ENCODE measurements around the gene GPC3.

DNA sequence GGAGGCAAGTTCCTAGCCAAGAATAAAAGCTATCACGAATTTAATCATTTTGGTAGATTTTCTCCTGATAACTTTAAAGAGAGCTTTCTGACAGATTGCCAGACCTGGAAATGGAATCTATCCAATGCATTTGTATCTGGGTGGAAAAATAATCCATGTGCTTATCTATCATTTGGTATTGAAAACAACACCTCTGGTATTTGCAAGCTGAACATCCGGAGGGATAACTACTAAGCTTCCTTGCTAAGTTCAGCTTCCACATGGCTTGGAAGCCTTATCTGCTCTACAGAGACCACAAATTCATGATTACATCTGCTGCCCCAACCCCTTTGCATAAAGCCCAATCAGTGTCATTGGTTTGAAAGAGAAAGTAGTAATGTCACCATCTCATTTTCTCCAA lies 230.7 kb downstream of the GPC3 start:
- TF ChIP-seq, protein P1, sequence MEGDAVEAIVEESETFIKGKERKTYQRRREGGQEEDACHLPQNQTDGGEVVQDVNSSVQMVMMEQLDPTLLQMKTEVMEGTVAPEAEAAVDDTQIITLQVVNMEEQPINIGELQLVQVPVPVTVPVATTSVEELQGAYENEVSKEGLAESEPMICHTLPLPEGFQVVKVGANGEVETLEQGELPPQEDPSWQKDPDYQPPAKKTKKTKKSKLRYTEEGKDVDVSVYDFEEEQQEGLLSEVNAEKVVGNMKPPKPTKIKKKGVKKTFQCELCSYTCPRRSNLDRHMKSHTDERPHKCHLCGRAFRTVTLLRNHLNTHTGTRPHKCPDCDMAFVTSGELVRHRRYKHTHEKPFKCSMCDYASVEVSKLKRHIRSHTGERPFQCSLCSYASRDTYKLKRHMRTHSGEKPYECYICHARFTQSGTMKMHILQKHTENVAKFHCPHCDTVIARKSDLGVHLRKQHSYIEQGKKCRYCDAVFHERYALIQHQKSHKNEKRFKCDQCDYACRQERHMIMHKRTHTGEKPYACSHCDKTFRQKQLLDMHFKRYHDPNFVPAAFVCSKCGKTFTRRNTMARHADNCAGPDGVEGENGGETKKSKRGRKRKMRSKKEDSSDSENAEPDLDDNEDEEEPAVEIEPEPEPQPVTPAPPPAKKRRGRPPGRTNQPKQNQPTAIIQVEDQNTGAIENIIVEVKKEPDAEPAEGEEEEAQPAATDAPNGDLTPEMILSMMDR (IDR thresholded peaks at IDR 0.05; ENCODE audit: extremely low read depth in 1 of 2, insufficient read depth in 1 of 2, low read depth in 1 of 2, low read length in 2 of 2): no peak
- TF ChIP-seq, protein P2, sequence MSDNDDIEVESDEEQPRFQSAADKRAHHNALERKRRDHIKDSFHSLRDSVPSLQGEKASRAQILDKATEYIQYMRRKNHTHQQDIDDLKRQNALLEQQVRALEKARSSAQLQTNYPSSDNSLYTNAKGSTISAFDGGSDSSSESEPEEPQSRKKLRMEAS (IDR thresholded peaks at IDR 0.05; ENCODE audit: insufficient read depth, insufficient read length): no peak
- no peak for TF ChIP-seq POLR2A (IDR thresholded peaks at IDR 0.05; ENCODE audit: low read depth, low read length)
